Activated effector memory CD4-positive, alpha-beta T cell treated with anti-CD3 and anti-CD28 coated beads, Interleukin-2, amount 50 U/mL, for 16 hours (primary cell): ENCODE measurements around the gene DNAJB13.
"Not testable (repeated sequence)": the region's sequence is repeated elsewhere in the genome, so short reads cannot be mapped to it uniquely, and the experiment has no call there.

Experiments
- DNase-seq: peaks from one replicate; pipeline ENCODE4 v3.0.0-alpha.2; 2020

Gene DNAJB13

GRCh38 chr11:73978576-73979086 is 27.8 kb downstream of the DNAJB13 start:
- DNase-seq: no peak

- DNase-seq: peak; percentile 90
Measured at GRCh38 chr11:73980001-73980961, 29.5 kb downstream of the DNAJB13 start.

GRCh38 chr11:73981051-73981805 is 30.4 kb downstream of the DNAJB13 start:
- no peak for DNase-seq

- DNase-seq: peak; percentile 94
Measured at GRCh38 chr11:73982595-73982989, 31.8 kb downstream of the DNAJB13 start, which contains the start of gene UCP2. TSS of gene UCP2 (minus strand) at chr11:73982843. CDS start at chr11:73978378, 4,465 bp downstream.

GRCh38 chr11:73982990-73983740 is 32.3 kb downstream of the DNAJB13 start:
- peak; percentile 97 for DNase-seq

- no peak for DNase-seq
Measured at GRCh38 chr11:73983741-73984538, 33.1 kb downstream of the DNAJB13 start.

- not testable (repeated sequence) for DNase-seq
Measured at GRCh38 chr11:73985661-73986060, 34.8 kb downstream of the DNAJB13 start.

GRCh38 chr11:73988227-73988626 is 37.4 kb downstream of the DNAJB13 start:
- no peak for DNase-seq

- DNase-seq: peak; percentile 41
Measured at GRCh38 chr11:73989156-73989555, 38.3 kb downstream of the DNAJB13 start.

- DNase-seq: no peak
Measured at GRCh38 chr11:73990730-73991129, 39.9 kb downstream of the DNAJB13 start.

- DNase-seq: peak; percentile 64
Measured at GRCh38 chr11:73991471-73992006, 40.7 kb downstream of the DNAJB13 start.

GRCh38 chr11:73995247-73995646 is 44.4 kb downstream of the DNAJB13 start:
- DNase-seq: peak; percentile 31

GRCh38 chr11:73995731-73996130 is 44.9 kb downstream of the DNAJB13 start:
- DNase-seq: peak; percentile 61

- DNase-seq: peak; percentile 63
Measured at GRCh38 chr11:73996161-73996747, 45.4 kb downstream of the DNAJB13 start.

GRCh38 chr11:73997120-73997770 is 46.4 kb downstream of the DNAJB13 start:
- DNase-seq: peak; percentile 36

- DNase-seq: peak; percentile 22
Measured at GRCh38 chr11:73998846-73999575, 48.2 kb downstream of the DNAJB13 start.

GRCh38 chr11:73999581-74000306 is 48.9 kb downstream of the DNAJB13 start:
- no peak for DNase-seq

- DNase-seq: peak; percentile 39
Measured at GRCh38 chr11:74000307-74001133, 49.7 kb downstream of the DNAJB13 start.
